ENCODE measurements around the gene WNT11.

DNA sequence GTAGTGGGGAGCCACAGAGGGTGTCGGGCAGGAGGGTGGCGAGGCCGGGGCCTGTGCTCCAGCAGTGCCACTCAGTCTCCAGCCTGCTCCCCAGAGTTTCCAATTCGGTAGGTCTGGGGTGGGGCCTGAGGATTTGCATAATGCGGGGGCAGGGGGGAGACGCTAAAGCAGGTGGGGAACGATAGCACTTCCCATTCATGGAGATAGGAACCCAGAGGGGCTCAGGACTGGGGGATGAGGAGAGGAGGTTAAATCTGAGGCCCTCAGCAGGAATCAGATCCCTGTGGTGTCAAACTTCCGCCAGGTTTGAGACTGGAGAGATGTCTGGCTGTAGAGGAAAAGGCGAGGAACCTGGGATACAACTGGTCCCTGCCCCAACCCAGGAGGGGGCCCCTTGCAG is 29.8 kb downstream of the WNT11 start:
- TF ChIP-seq CTCF (IDR thresholded peaks at IDR 0.05) (no peak), POLR2A (IDR thresholded peaks at IDR 0.05) (no peak)

Measured in adrenal gland (tissue), 5 donors.